ENCODE results near the gene PIGV.

PIGV gene

DNA sequence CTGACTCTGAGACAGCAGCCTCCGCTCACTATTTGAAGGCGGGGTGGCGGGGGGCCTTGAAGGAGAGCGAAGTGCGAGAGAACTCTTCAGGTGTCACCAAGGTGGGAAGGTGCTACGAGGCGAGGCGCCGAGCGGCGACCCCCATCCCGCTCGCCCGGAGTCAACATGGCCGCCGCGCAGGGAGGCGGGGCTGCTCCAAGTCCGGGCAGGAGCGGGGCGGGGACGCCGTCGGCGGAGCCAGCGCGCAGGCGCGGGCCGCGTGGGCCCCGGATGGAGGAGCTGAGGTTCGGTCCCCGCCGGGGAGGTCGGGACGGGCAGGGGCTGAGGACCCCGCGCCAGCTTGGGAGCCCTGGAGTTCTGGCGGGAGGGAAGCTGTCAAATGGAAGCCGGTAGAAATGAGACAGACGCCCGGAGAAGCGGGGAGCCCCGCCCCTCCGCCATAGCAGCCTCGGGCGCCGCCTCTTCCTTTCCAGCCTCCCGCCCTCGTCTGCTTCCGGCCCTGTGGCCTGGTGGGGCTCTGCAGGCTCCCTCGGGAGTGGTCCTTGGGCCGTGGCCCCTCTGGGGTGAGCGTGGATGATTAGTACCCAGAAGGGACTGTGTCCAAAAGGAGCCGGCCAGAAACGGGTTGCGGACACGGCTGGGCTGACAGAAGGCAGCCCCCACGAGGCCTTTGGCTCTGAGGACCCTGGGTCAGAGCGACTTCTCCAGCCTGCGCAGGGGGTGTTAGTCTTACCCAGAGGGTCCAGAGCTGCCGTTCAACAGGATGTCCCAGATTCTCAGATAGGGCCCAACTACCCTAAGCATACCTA, at the start of gene PIGV:
TSS of gene PIGV (plus strand) at position 245 of the 809 bp plus-strand sequence. CDS start 2,866 bp downstream, outside the sequence.
- peak; percentile 52 for DNase-seq

DNA sequence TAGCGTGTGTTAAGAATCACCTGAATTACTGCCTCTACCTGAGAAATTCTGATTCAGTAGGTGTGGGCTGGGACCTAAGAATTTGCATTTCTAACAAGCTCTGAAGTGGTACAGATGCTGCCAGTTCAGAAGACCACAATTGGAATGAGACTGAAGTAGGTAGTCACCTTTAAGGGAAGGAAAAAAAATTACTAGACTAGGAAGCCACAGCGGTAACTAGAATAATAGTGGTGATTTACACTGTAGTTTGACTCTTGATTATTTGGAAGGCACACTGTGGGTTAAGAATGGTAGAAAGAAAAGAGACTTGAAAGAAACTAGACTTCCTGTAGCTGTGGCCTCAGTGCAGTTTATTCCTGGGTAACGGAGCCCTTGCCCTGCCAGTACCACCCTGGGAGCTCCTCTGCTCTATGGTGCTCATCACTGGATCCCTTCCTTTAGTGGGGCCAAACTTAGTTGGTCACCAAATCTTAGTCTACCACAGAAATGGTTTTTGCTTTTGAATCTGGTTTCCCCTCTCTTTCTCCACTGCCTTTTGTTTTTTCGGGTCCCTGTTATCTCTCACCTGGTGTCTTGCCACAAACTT, 48.3 kb upstream of the PIGV start:
- no peak for DNase-seq

DNA sequence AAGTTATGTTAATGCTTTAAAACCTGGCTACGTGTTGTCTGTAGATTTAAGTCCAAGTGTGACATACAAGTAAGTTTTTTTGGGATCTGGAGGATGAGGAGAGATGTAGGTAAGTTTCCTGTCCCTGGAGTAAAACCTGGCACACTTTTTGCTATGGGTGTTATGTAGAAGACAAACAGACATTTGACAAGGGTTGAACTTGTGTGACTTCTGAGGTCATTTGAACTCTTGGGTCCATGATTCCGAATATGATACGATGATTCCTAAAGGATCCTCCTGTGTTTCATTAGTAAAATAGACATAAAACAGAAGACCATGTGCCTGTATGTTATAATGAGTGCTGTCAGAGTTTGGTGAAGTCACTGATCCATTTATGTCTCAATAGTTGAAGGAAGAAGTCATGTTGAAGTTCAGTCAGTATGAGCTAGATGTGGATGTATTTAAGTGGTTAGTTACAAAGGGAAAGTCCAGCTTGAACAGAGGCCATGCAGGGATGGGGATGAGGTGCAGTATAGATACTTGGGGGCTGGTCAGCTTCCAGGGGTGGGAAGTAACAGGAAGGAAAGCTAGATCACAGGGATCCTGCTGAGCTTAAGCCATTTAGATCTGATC, 47.6 kb upstream of the PIGV start:
- no peak for DNase-seq

DNA sequence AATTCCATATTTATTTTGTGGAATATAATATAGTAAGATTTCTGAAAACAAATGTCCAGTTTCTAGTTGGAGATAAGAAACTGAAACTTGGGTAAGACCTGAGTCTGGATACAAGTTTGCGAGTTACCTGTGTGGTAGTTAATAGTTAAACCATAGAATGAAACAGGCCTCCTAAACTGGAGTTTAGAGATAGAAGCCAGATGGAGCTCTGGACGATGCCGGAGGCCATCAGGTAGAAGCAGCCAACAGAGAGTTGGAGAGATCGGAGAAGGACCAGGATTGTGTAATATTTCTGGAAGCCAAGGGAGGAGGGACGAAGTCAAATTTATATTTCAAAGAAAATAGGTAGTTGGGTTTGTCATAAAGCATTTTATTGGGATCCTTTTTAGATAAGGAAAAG, 46.8 kb upstream of the PIGV start:
- no peak for DNase-seq

DNA sequence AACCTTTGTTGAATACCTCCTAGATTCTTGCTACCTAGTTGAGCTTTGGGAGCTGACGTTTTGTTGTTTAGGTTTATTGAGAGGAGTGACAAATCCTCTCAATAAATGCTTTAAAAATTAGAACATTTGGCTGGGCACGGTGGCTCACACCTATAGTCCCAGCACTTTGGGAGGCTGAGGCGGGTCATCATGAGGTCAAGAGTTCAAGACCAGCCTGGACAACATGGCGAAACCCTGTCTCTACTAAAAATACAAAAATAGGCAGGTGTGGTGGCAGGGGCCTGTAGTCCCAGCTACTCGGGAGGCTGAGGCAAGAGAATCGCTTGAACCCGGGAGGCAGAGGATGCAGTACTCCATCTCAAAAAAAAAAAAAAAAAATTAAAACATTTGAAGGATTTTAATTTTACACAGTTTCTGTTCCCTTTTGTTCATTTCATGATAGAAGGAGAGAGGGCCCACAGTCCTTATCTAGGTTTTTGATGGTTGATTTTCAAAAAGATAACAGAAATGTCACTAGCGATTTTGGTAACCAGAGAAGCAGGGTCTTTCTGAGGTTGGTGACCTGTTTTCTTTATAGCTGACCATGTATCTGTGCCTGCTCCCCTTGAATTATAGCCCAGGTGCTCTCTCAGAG, 44.2 kb upstream of the PIGV start:
- no peak for DNase-seq

DNA sequence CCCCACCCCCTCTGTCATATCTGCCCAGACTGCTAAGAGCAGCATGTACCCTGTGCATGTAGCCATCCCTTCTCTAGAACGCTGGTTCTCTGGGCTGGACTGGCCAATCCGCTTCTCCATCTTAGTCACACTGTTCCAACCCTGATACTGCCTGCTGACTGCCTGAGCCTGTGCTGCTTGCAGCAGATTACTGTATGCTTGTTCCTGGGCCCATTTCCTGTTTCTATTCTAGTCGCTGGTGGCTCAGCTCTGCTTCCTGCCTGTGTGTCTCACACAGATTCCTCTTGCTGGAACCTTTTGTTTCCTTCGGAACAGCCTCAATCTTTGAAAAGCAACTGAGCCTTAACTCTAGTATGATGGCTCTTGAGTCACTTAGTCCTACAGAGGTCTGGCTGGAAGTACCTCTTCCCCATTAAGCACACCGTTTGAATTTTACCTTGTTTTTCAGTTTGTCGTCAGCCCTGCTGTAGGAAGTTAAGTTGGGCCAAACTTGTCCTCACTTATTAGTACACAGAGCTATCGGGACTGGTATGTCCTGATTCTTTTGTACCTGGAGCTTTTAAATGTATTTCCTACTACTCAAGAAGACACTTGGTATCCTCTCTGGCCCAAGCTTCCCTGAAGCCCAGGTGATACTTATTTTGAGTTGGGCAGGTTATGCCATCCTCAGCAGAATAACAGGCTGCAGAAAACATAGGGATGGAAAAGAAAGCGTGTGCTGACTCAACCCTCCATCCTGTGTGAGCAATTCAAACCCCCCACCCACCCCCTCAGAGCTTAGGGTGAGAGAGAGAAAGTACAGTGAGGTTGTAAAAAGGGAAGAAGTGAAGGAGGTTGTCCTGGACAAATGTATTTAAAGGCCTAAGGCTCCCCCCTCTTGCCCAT, 43.4 kb upstream of the PIGV start:
- no peak for DNase-seq

DNA sequence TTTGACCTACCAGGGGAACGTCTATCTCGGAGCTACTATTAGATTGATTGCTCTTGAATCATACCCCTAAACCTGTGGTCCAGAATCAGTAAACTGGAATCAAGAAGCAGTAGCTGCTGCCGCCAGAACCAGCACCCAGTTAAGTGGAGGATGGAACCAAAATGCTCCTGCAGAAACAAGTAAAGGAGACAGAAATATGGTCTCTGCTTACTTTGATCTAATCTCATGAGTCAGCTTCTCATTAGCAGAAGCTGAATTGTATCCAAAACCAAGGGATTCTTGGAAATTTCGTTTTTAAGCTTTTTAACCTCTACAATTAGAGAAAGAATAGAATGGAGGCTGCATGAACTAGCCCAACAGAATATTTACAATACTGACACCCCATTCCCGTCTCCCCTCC, 42.6 kb upstream of the PIGV start:
- no peak for DNase-seq

DNA sequence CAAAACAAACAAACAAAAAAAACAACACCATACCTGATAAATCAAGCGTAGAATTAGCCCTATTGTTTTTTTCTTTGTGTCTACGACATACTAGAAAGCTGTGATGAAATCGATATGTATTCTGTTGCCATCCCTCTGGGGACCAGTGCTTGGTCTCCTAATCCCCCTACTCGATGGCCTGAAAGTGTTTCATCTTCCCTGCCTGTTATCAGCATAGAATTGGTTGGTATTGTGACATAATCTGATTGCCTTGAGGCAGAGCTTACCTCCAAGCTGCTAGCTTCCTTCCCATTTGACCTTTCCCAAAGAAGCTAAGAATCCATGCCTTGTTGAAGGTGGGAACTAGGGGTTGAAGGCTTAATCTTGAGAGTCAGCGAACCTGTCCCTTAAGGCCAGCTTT, 40.7 kb upstream of the PIGV start:
- DNase-seq, result no peak

DNA sequence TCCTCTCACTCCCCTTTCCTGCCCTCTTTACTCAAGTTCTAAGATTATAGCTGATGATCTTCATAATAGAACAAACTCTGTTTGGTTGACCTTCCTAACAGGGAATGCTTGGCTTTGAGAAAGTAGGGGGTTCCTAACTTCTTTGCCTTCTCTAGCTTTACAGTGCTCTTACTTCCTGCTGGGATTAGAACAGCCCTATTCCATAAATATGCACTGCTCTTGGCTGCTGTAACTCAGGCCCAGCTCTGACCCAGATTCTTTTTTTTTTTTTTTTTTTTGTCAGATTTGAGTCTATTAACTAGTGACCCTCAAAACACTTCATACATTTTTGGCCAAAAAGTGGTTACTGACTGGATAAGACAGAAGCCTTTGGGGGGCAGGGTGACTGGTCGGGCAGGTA, 39.4 kb upstream of the PIGV start:
- DNase-seq, result no peak

DNA sequence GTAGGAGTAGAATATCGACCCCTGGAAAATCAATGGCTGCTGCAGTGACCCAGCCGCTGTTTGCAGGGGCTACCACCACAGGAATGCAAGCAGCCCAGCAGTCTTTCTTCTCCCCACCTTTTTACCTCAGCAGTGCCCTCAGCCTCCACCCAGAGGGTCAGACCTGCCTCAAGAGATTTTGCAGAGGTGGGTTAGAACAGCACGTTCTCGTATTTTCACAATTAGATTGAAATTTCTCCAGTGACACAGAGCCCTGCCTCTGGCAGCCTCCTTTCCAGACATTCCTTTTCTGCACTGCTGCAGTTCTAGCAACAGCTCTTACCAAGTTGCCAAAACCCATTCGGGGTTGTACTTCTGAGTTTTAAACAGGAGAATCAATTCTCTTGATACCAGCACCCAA, 38.3 kb upstream of the PIGV start:
- DNase-seq, result no peak

DNA sequence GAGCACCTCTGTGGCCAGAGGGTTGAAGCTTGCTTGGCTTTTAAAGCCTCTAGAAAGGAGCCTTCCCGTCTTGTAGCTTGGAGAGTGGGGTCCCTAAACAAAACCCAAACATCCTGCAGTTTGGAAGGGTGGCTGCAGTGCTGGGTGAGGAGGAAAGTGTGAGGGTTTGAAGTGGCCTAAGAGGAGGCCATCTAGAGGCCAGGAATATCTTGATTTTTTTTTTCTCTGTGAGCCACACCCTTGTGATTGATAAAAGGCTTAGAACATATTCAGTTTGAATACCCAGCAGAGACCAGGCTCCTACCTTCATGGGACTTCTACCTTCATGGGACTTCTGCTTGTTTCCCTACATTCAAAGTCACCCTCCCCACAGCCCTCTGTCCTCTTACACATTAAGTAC, 37.3 kb upstream of the PIGV start:
- DNase-seq, result no peak

DNA sequence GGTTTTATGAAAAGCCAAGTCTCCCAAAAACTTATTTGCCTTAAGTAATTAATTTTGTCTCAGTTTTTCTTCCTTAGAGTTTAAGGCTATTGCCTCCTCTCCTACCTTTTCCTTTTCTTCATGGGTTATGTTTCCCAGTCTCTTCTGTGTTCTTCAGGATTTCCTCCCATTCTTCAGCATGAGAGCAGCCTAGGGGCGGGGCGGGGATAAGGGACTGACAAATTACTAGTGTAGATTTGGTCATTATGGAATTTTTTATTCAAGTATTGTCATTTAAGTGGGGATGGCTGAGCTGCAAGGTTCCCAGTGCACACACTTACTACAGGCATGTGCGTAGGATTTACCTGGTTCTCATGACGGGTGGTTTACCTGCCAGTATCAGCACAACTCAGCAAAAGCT, 35.2 kb upstream of the PIGV start:
- no peak for DNase-seq

DNA sequence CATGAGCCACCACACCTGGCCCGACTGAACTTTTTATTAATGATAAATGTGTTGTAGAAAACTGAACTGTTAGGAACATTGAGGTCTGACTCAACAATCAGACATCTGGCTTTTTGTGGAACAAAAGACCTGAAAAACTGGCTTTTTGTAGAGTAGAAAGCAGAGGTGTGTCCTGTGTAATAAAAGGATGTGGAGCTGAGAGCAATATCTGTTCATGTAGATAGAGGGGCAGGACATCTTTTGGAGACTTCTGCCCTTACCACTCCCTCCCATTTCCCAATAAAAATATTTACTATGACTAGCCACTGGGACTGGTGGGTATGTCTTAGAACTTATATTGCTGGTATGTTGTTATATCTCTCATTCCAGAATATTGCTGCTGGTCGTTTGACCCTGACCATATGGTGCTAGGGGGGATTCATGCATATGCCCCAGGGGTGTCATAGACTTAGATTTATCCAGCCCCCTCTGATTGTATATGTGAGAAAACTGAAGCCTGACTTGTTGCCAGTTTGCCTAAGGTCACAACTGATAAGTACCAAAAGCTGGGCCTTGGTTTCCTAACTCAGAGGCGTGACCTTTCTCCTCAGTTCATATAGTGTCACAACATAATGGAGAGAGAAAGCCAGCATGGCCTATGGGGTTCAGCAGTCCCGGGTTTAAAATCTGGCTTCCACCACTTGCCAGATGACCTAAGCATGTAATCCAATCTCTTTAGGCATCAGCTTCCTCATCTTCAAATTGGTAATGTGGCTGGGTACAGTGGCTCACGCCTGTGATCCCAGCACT, 33.5 kb upstream of the PIGV start:
- DNase-seq, result no peak

DNA sequence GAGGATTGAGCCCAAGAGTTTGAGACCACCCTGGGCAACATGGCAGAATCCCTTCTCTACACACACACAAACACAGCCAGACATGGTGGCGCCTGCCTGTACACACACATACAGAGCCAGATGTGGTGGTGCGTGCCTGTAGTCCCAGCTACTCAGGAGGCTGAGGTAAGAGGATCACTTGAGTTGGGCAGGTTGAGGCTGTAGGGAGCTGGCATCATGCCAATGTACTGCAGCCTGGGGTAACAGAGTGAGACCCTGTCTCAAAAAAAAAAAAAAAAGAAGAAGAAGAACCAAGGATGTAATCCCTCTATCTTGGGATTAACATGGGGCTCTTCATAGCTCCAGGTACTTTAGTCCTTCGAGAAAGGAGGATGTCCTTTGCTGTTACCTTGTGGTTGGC, 29.4 kb upstream of the PIGV start:
- DNase-seq, result no peak

DNA sequence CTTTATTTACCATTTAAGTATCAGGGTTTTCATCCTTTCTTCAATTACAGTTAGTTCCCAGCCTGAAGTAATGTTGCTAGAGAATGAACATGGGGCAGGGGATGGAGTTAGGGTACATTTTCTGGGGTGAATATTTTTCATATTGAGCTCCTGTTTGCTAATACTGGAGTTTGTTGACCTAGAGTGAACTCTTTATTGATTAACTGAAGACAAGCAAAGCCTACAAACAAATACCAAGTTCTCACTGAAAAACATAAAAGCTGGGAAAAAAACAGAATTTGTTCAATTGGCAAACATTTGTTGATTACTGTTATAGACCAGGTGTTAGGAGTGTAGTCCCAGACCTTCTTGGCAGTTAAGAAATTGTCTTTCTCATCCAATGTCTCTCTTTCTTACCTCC, 28.2 kb upstream of the PIGV start:
- no peak for DNase-seq

DNA sequence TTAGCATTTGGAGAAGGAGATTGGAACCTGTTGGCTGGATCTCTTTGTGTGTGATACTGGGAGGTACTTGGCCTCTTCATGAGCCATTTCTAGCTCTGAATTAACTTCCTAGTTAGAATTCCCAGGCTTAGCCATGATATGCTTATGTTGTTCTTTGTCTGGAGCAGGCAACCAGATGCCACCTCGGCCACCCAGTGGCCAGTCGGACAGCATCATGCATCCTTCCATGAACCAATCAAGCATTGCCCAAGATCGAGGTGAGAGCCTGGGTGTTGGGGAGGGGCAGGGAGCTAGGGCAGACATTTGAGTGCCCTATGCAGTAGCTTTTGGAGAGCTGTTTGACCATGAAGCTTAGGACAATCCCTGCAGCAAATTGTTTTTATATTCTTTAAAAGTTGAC, 26.5 kb upstream of the PIGV start:
- DNase-seq, result no peak

DNA sequence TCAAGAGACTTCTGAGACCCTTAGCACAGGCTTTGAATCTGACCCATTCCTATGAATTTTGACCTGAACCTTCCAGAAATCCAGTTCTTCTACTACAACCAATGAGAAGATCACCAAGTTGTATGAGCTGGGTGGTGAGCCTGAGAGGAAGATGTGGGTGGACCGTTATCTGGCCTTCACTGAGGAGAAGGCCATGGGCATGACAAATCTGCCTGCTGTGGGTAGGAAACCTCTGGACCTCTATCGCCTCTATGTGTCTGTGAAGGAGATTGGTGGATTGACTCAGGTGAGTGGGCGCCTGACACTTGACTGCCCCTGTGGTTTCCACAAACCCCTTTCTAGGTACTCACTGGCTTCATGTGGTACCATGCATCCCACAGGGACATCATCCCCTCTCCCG, 20.0 kb upstream of the PIGV start:
- DNase-seq, result no peak

DNA sequence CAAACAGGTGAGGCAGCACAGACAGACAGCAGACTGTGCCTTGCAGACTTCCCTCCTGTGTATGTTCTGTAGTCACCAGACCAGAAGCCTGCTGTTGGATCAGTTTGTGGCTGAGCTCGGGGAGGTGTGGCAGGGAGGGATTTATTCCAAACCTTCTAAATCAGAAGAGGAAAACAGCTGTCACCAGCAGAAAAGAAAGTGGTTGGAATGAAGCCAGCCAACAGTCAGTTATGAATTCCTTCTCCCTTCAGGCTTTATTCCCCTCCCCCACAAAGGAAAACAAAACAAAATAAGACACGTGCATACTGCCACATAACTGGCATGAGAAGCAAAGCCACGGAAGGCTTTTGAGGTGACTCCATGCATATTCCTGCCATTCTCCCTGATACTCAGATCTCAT, 19.0 kb upstream of the PIGV start:
- no peak for DNase-seq

DNA sequence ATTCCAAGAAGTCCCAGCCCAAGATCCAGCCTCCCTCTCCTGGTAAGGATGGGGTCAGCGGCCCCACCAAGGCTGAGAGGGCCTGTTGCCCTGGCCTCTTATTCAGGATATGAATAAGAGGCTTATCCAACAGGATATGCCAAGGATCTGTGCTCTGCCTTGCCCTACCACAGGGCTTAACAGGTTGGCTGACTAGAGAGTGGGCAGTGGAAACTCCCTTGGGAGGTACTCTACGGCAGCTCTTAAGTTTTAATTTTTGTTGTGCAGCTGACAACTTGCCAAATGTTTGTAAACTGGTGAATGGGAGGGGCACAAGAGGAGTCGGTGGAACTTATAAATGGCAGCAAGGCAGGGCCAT, 16.5 kb upstream of the PIGV start:
- no peak for DNase-seq

DNA sequence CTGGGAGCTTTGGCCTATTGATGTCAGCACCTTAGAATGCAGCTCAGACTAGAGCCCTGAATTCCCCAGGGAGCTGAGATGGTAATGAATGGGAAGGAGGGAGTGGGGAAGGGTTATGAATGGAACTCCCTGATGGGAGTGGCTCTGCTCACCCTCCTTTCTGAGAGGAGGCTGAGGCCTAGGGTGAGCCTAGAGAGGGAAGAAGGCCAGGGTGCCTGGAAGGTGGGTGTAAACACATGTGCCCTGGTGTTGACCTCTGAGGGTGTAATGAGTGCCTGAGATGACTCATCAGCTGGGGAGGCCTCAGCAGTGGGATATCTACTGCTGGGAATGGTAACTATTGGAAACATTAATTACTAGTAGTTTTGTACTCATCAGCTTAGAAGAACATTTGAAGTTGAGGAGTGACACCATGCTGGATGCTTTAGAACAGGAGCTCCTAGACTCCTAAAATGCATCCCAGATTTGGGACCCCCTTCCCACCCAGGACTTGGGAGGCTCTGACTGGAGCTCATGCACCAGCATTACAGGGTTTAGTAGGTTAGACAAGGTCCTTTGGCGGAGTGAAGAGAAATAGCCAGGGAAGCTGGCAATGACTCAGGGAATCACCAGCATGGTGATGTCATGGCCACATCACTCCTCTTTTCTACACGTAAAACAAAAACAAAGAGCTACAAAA, 16.0 kb upstream of the PIGV start:
- DNase-seq, result peak; percentile 33

DNA sequence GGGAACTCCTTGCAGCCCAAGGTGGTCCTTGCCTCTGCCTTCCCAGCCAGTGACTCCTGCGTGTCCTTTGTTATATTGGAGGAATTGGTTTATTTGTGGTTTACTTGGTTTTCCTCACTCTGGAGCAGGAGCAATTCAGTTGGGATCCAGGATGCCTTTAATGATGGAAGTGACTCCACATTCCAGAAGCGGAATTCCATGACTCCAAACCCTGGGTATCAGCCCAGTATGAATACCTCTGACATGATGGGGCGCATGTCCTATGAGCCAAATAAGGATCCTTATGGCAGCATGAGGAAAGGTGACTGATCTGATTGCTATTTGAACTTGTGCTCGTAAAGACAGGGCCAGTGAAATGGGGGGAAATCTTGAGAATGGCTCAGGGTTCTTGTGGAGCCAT, 15.1 kb upstream of the PIGV start:
- DNase-seq, result no peak

DNA sequence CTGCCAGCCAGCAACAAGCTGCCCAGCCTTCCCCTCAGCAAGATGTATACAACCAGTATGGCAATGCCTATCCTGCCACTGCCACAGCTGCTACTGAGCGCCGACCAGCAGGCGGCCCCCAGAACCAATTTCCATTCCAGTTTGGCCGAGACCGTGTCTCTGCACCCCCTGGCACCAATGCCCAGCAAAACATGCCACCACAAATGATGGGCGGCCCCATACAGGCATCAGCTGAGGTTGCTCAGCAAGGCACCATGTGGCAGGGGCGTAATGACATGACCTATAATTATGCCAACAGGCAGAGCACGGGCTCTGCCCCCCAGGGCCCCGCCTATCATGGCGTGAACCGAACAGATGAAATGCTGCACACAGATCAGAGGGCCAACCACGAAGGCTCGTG, 13.3 kb upstream of the PIGV start:
- no peak for DNase-seq
